ENCODE results near the gene MMP11. TPM values are rescaled to one million over a fixed set of nuclear protein-coding genes. Genes with fewer than 3 reads are reported as not detected.

The MMP11 gene
- total and polyA plus RNA-seq, 2 of the 13 experiments (the other 11 are each of a cell fraction or from before 2014, with no cell fraction given), result 8.9 to 28.6 TPM

DNA sequence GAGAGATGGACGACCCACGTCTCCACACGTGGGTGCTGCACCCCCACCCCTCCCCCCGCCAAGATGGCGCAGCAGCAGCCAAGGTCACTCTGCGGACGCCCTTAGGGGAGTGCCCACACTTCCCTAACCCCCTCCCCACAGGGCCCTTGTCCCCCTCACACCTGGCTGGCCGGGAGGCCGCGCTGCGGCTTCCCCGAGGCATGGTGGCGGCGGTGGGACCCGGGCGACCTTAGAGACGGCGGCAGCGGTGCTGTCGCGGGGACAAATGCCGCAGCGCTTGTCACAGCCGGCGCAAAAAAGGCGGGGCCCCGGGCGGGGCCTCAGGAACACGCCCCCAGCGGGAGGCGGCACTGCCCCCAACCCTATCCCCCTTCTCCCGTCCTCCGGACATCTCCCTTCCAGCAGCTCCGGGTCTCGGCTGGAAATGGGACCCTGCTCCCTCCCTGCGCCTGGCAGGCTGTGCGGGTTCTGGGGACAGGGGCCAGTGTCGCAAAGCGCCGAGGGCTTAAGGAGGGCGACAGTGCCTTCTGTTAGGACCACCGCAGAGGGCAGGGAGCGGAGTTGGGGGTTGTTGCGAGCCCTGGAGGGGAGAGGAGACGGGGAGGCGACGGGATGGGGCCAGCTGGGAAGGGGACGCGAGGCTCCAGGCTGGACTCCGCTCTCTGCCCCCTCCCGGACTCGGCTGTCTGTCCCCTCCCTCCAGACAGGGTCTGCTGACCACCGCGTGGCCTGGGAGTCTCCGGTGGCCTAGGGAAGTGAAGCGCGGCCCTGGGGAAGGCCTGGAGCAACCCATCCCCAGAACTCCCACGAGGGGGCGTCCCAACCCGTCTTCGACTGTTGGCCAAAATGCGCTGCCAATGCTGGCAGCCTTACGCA is 4.7 kb upstream of the MMP11 start, which contains the start of gene CHCHD10 (continued):
- TF ChIP-seq, protein P1, sequence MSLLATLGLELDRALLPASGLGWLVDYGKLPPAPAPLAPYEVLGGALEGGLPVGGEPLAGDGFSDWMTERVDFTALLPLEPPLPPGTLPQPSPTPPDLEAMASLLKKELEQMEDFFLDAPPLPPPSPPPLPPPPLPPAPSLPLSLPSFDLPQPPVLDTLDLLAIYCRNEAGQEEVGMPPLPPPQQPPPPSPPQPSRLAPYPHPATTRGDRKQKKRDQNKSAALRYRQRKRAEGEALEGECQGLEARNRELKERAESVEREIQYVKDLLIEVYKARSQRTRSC (CRISPR knock-in tag; IDR thresholded peaks at IDR 0.05; ENCODE audit: low read depth), result 0 out of 2 replicates have a peak, but pooled peaks have one; percentile 32
- TF ChIP-seq PITX1 (CRISPR knock-in tag; IDR thresholded peaks at IDR 0.05) (peak; percentile 42; the same call in 1 of the 2 replicates), MAZ (IDR thresholded peaks at IDR 0.05; ENCODE audit: borderline replicate concordance, low read depth, low read length) (peak; percentile 61; the same call in 1 of the 2 replicates), MAZ (CRISPR knock-in tag; IDR thresholded peaks at IDR 0.05; ENCODE audit: low read depth) (peak; percentile 78; the same call in 1 of the 2 replicates), TBX2 (CRISPR knock-in tag; IDR thresholded peaks at IDR 0.05; ENCODE audit: borderline replicate concordance) (peak; percentile 68), PHB2 (IDR thresholded peaks at IDR 0.05; ENCODE audit: partially characterized antibody) (no peak), HIVEP1 (CRISPR knock-in tag; IDR thresholded peaks at IDR 0.05) (no peak; the same call in 1 of the 2 replicates), JUN (CRISPR knock-in tag; IDR thresholded peaks at IDR 0.05) (0 out of 2 replicates have a peak, but pooled peaks have one; percentile 40), ZNF674 (CRISPR knock-in tag; IDR thresholded peaks at IDR 0.05; ENCODE audit: low read depth) (0 out of 2 replicates have a peak, but pooled peaks have one; percentile 33), ZNF329 (CRISPR knock-in tag; IDR thresholded peaks at IDR 0.05; ENCODE audit: low read depth) (peak; percentile 58; the same call in 1 of the 2 replicates), ZNF850 (CRISPR knock-in tag; conservative IDR thresholded peaks at IDR 0.05) (no peak), RCOR2 (CRISPR knock-in tag; IDR thresholded peaks at IDR 0.05) (0 out of 2 replicates have a peak, but pooled peaks have one; percentile 11), RAD21 (CRISPR knock-in tag; IDR thresholded peaks at IDR 0.05) (peak; percentile 91), SSRP1 (CRISPR knock-in tag; IDR thresholded peaks at IDR 0.05) (0 out of 2 replicates have a peak, but pooled peaks have one; percentile 51), ZNF138 (CRISPR knock-in tag; IDR thresholded peaks at IDR 0.05; ENCODE audit: low read depth) (peak; percentile 48), MYC (CRISPR knock-in tag; IDR thresholded peaks at IDR 0.05; ENCODE audit: borderline replicate concordance) (peak; percentile 92), POLR2AphosphoS5 (IDR thresholded peaks at IDR 0.05; ENCODE audit: low read depth, low read length) (peak; percentile 77), SIN3B (IDR thresholded peaks at IDR 0.05; ENCODE audit: low read length) (no peak)
- TF ChIP-seq, protein P2, sequence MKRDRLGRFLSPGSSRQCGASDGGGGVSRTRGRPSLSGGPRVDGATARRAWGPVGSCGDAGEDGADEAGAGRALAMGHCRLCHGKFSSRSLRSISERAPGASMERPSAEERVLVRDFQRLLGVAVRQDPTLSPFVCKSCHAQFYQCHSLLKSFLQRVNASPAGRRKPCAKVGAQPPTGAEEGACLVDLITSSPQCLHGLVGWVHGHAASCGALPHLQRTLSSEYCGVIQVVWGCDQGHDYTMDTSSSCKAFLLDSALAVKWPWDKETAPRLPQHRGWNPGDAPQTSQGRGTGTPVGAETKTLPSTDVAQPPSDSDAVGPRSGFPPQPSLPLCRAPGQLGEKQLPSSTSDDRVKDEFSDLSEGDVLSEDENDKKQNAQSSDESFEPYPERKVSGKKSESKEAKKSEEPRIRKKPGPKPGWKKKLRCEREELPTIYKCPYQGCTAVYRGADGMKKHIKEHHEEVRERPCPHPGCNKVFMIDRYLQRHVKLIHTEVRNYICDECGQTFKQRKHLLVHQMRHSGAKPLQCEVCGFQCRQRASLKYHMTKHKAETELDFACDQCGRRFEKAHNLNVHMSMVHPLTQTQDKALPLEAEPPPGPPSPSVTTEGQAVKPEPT (CRISPR knock-in tag; IDR thresholded peaks at IDR 0.05; ENCODE audit: low read depth), result no peak
- TF ChIP-seq, protein P3, sequence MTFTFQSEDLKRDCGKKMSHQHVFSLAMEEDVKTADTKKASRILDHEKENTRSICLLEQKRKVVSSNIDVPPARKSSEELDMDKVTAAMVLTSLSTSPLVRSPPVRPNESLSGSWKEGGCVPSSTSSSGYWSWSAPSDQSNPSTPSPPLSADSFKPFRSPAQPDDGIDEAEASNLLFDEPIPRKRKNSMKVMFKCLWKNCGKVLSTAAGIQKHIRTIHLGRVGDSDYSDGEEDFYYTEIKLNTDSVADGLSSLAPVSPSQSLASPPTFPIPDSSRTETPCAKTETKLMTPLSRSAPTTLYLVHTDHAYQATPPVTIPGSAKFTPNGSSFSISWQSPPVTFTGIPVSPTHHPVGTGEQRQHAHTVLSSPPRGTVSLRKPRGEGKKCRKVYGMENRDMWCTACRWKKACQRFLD (CRISPR knock-in tag; IDR thresholded peaks at IDR 0.05; ENCODE audit: borderline replicate concordance), result peak; percentile 32; the same call in 1 of the 2 replicates
- TF ChIP-seq, protein P4, sequence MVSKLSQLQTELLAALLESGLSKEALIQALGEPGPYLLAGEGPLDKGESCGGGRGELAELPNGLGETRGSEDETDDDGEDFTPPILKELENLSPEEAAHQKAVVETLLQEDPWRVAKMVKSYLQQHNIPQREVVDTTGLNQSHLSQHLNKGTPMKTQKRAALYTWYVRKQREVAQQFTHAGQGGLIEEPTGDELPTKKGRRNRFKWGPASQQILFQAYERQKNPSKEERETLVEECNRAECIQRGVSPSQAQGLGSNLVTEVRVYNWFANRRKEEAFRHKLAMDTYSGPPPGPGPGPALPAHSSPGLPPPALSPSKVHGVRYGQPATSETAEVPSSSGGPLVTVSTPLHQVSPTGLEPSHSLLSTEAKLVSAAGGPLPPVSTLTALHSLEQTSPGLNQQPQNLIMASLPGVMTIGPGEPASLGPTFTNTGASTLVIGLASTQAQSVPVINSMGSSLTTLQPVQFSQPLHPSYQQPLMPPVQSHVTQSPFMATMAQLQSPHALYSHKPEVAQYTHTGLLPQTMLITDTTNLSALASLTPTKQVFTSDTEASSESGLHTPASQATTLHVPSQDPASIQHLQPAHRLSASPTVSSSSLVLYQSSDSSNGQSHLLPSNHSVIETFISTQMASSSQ (IDR thresholded peaks at IDR 0.05; ENCODE audit: low read depth), result no peak
- TF ChIP-seq, protein P4 (CRISPR knock-in tag; IDR thresholded peaks at IDR 0.05; ENCODE audit: borderline replicate concordance), result peak; percentile 70; the same call in 1 of the 2 replicates
